ENCODE data around the gene FAM107B. TPM values are rescaled to one million over a fixed set of nuclear protein-coding genes. Genes with fewer than 3 reads are reported as not detected.

Gene FAM107B
- total RNA-seq, 2 donors from 2014 or later = 15.3 to 17.1 TPM

- ATAC-seq (peak; percentile 64 to 84), DNase-seq (peak; percentile 80)
- intact Hi-C loops (cut with DNase I) = loop anchor here (10.0 kb wide), 2 partner anchors 288 to 568 kb away; no protein-coding TSS in a partner anchor
Measured at GRCh38 chr10:14536241-14537213, 238.2 kb downstream of the FAM107B start.

GRCh38 chr10:14535457-14536130 is 239.1 kb downstream of the FAM107B start:
- intact Hi-C loops (cut with DNase I) = loop anchor here (10.0 kb wide), 2 partner anchors 289 to 569 kb away; no protein-coding TSS in a partner anchor
- ATAC-seq = no peak

GRCh38 chr10:14534152-14534551 is 240.5 kb downstream of the FAM107B start:
- DNase-seq (no peak), ATAC-seq (no peak)
- intact Hi-C loops (cut with DNase I) = loop anchor here (10.0 kb wide), 2 partner anchors 291 to 571 kb away; no protein-coding TSS in a partner anchor

More at GRCh38 chr10:14535457-14536130, 239.1 kb downstream of the FAM107B start:
- DNase-seq = no peak

- ATAC-seq (no peak), DNase-seq (no peak)
- intact Hi-C loops (cut with DNase I) = loop anchor here (10.0 kb wide), 2 partner anchors 292 to 572 kb away; no protein-coding TSS in a partner anchor
Measured at GRCh38 chr10:14533295-14533694, 241.4 kb downstream of the FAM107B start.

- DNase-seq = no peak
- intact Hi-C loops (cut with DNase I) = loop anchor here (10.0 kb wide), 2 partner anchors 292 to 572 kb away; no protein-coding TSS in a partner anchor
Measured at GRCh38 chr10:14532473-14533251, 242.0 kb downstream of the FAM107B start.

GRCh38 chr10:14531974-14532373 is 242.7 kb downstream of the FAM107B start:
- ATAC-seq (no peak), DNase-seq (no peak)
- intact Hi-C loops (cut with DNase I) = loop anchor here (10.0 kb wide), 2 partner anchors 293 to 573 kb away; no protein-coding TSS in a partner anchor

More at GRCh38 chr10:14532473-14533251, 242.0 kb downstream of the FAM107B start:
- peak in 1 of 2 donors; percentile 32 for ATAC-seq

GRCh38 chr10:14530465-14530864 is 244.2 kb downstream of the FAM107B start:
- DNase-seq (no peak), ATAC-seq (no peak)
- intact Hi-C loops (cut with DNase I) = loop anchor here (10.0 kb wide), 2 partner anchors 294 to 574 kb away; no protein-coding TSS in a partner anchor

- intact Hi-C loops (cut with DNase I) = no loop called here
- DNase-seq (no peak), ATAC-seq (no peak)
Measured at GRCh38 chr10:14529351-14529750, 245.3 kb downstream of the FAM107B start.

- intact Hi-C loops (cut with DNase I) = no loop called here
- DNase-seq (no peak), ATAC-seq (no peak)
Measured at GRCh38 chr10:14528450-14528849, 246.2 kb downstream of the FAM107B start.

- ATAC-seq (no peak), DNase-seq (no peak)
- intact Hi-C loops (cut with DNase I) = no loop called here
Measured at GRCh38 chr10:14527915-14528314, 246.8 kb downstream of the FAM107B start.

- intact Hi-C loops (cut with DNase I) = no loop called here
- DNase-seq (no peak), ATAC-seq (no peak)
Measured at GRCh38 chr10:14527134-14527844, 247.4 kb downstream of the FAM107B start.

GRCh38 chr10:14526326-14526725 is 248.4 kb downstream of the FAM107B start:
- no peak for ATAC-seq
- intact Hi-C loops (cut with DNase I) = no loop called here
- no peak for DNase-seq

- peak in 1 of 2 donors; percentile 61 for ATAC-seq
- intact Hi-C loops (cut with DNase I) = no loop called here
Measured at GRCh38 chr10:14524691-14525324, 249.9 kb downstream of the FAM107B start.

GRCh38 chr10:14523286-14523685 is 251.4 kb downstream of the FAM107B start:
- DNase-seq = no peak
- intact Hi-C loops (cut with DNase I) = no loop called here

More at GRCh38 chr10:14524691-14525324, 249.9 kb downstream of the FAM107B start:
- no peak for DNase-seq

GRCh38 chr10:14519785-14520184 is 254.9 kb downstream of the FAM107B start:
- intact Hi-C loops (cut with DNase I) = no loop called here

More at GRCh38 chr10:14523286-14523685, 251.4 kb downstream of the FAM107B start:
- no peak for ATAC-seq

GRCh38 chr10:14518149-14518548 is 256.5 kb downstream of the FAM107B start:
- ATAC-seq = no peak
- no peak for DNase-seq
- intact Hi-C loops (cut with DNase I) = no loop called here

More at GRCh38 chr10:14519785-14520184, 254.9 kb downstream of the FAM107B start:
- ATAC-seq (no peak), DNase-seq (no peak)

- ATAC-seq = no peak
- DNase-seq = no peak
- intact Hi-C loops (cut with DNase I) = no loop called here
Measured at GRCh38 chr10:14513123-14513522, 261.6 kb downstream of the FAM107B start.

- no peak for ATAC-seq
- intact Hi-C loops (cut with DNase I) = no loop called here
- DNase-seq = no peak
Measured at GRCh38 chr10:14510346-14510745, 264.4 kb downstream of the FAM107B start.
